PC-9 (cell line): ENCODE data around the gene KRTAP9-9.
"Not testable (repeated sequence)": the region's sequence is repeated elsewhere in the genome, so short reads cannot be mapped to it uniquely, and the experiment has no call there.

ENCODE experiments used
- EZH2 ChIP-seq: fragments of 200-600 bp; sonication (generic); IDR thresholded peaks from 2 replicates; pipeline ENCODE4 v1.8.0; 2017; ENCODE audit warnings: antibody characterized with exemption, low read depth
- TF ChIP-seq, protein P1 (sequence below): fragments of 200-600 bp; sonication (generic); conservative IDR thresholded peaks from 2 replicates; pipeline ENCODE4 v1.6.1; 2017; ENCODE audit warnings: mixed run types, antibody characterized with exemption, mild to moderate bottlenecking, moderate library complexity

GRCh38 chr17:41275648-41276190 lies 20.5 kb downstream of the KRTAP9-9 start, which contains the start of gene KRTAP9-7:
- TF ChIP-seq, protein P1, sequence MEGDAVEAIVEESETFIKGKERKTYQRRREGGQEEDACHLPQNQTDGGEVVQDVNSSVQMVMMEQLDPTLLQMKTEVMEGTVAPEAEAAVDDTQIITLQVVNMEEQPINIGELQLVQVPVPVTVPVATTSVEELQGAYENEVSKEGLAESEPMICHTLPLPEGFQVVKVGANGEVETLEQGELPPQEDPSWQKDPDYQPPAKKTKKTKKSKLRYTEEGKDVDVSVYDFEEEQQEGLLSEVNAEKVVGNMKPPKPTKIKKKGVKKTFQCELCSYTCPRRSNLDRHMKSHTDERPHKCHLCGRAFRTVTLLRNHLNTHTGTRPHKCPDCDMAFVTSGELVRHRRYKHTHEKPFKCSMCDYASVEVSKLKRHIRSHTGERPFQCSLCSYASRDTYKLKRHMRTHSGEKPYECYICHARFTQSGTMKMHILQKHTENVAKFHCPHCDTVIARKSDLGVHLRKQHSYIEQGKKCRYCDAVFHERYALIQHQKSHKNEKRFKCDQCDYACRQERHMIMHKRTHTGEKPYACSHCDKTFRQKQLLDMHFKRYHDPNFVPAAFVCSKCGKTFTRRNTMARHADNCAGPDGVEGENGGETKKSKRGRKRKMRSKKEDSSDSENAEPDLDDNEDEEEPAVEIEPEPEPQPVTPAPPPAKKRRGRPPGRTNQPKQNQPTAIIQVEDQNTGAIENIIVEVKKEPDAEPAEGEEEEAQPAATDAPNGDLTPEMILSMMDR, result not testable (repeated sequence)
- not testable (repeated sequence) for TF ChIP-seq EZH2
